H9 (cell line): ENCODE measurements around the gene LZTS3. TPM values are rescaled to one million over a fixed set of nuclear protein-coding genes. Genes with fewer than 3 reads are reported as not detected.

Experiments
- DNase-seq: peaks from one replicate; pipeline ENCODE4 v3.0.0-alpha.2; 2017
- H2AFZ ChIP-seq: one replicate; pipeline ENCODE4 v1.6.1; 2013; ENCODE audit warnings: mild to moderate bottlenecking, low read length, control low read depth, moderate library complexity
- H2AK5ac ChIP-seq: 2 replicates; pipeline ENCODE4 v1.6.1; 2013; ENCODE audit warnings: low read length, control low read depth, mixed read lengths; ENCODE audit not compliant: insufficient read length
- H2BK120ac ChIP-seq: one replicate; pipeline ENCODE4 v1.6.1; 2013; ENCODE audit warnings: low read depth, mild to moderate bottlenecking, low read length, control low read depth, inconsistent platforms; ENCODE audit not compliant: poor library complexity, severe bottlenecking
- H2BK12ac ChIP-seq: 2 replicates; pipeline ENCODE4 v1.6.1; 2013; ENCODE audit warnings: low read length, control low read depth, mixed read lengths, low read depth; ENCODE audit not compliant: insufficient read length
- H2BK15ac ChIP-seq: 2 replicates; pipeline ENCODE4 v1.6.1; 2013; ENCODE audit warnings: low read depth, low read length, control low read depth
- H2BK20ac ChIP-seq: one replicate; pipeline ENCODE4 v1.6.1; 2013; ENCODE audit warnings: low read depth, mild to moderate bottlenecking, low read length, control low read depth, inconsistent platforms; ENCODE audit not compliant: poor library complexity, severe bottlenecking
- H2BK5ac ChIP-seq: 2 replicates; pipeline ENCODE4 v1.6.1; 2013; ENCODE audit warnings: low read length, control low read depth, mixed read lengths; ENCODE audit not compliant: insufficient read length
- H3K14ac ChIP-seq: 2 replicates; pipeline ENCODE4 v1.6.1; 2013; ENCODE audit warnings: low read length, control low read depth; ENCODE audit not compliant: insufficient read depth
- H3K18ac ChIP-seq: 2 replicates; pipeline ENCODE4 v1.6.1; 2013; ENCODE audit warnings: low read depth, mild to moderate bottlenecking, mixed read lengths, low read length, control low read depth; ENCODE audit not compliant: insufficient read length
- H3K23ac ChIP-seq: 2 replicates; pipeline ENCODE4 v1.6.1; 2013; ENCODE audit warnings: low read length, control low read depth, mixed read lengths, low read depth; ENCODE audit not compliant: insufficient read length
- H3K23me2 ChIP-seq: 2 replicates; pipeline ENCODE4 v1.6.1; 2013; ENCODE audit warnings: low read depth, mild to moderate bottlenecking, mixed read lengths, low read length, control low read depth; ENCODE audit not compliant: insufficient read length, poor library complexity, severe bottlenecking
- H3K27ac ChIP-seq: 2 replicates; pipeline ENCODE4 v1.5.1; 2013; ENCODE audit warnings: low read length, control low read depth, mixed read lengths, low read depth; ENCODE audit not compliant: insufficient read length
- H3K27me3 ChIP-seq: 2 replicates; pipeline ENCODE4 v1.6.1; 2013; ENCODE audit warnings: low read length, control low read depth, inconsistent platforms; ENCODE audit not compliant: insufficient read depth
- H3K4ac ChIP-seq: 2 replicates; pipeline ENCODE4 v1.6.1; 2013; ENCODE audit warnings: low read depth, mild to moderate bottlenecking, control low read depth, inconsistent platforms, low read length, moderate library complexity
- H3K4me1 ChIP-seq: 2 replicates; pipeline ENCODE4 v1.6.1; 2013; ENCODE audit warnings: low read length, control low read depth, inconsistent platforms; ENCODE audit not compliant: insufficient read depth
- H3K4me2 ChIP-seq: 2 replicates; pipeline ENCODE4 v1.6.1; 2013; ENCODE audit warnings: low read length, control low read depth, mixed read lengths; ENCODE audit not compliant: insufficient read length, insufficient read depth
- H3K56ac ChIP-seq: 2 replicates; pipeline ENCODE4 v1.6.1; 2013; ENCODE audit warnings: low read depth, mild to moderate bottlenecking, mixed read lengths, low read length, control low read depth; ENCODE audit not compliant: insufficient read length
- H3K79me1 ChIP-seq: 2 replicates; pipeline ENCODE4 v1.6.1; 2013; ENCODE audit warnings: low read depth, mild to moderate bottlenecking, moderate library complexity, low read length, control low read depth, inconsistent platforms; ENCODE audit not compliant: insufficient read depth, poor library complexity, severe bottlenecking
- H3K79me2 ChIP-seq: 2 replicates; pipeline ENCODE4 v1.6.1; 2013; ENCODE audit warnings: low read length, control low read depth, inconsistent platforms; ENCODE audit not compliant: insufficient read depth
- H3K9ac ChIP-seq: 2 replicates; pipeline ENCODE4 v1.6.1; 2013; ENCODE audit warnings: low read length, control low read depth, mixed read lengths; ENCODE audit not compliant: insufficient read length; ENCODE audit errors: extremely low read depth
- H3K9me3 ChIP-seq: one replicate; pipeline ENCODE4 v1.6.1; 2013; ENCODE audit warnings: low read depth, low read length, inconsistent platforms; ENCODE audit not compliant: control insufficient read depth
- H3T11ph ChIP-seq: one replicate; pipeline ENCODE4 v1.6.1; 2013; ENCODE audit warnings: mild to moderate bottlenecking, low read length, control low read depth, inconsistent platforms
- H4K20me1 ChIP-seq: one replicate; pipeline ENCODE4 v1.6.1; 2013; ENCODE audit not compliant: control insufficient read depth, insufficient read length, insufficient read depth
- H4K5ac ChIP-seq: 2 replicates; pipeline ENCODE4 v1.6.1; 2013; ENCODE audit warnings: low read depth, mild to moderate bottlenecking, mixed read lengths, low read length, control low read depth; ENCODE audit not compliant: insufficient read length
- H4K8ac ChIP-seq: replicated peaks from 2 replicates; pipeline ENCODE4 v1.6.1; 2013; ENCODE audit warnings: low read length, control low read depth, mixed read lengths, low read depth; ENCODE audit not compliant: insufficient read length
- H4K91ac ChIP-seq: 2 replicates; pipeline ENCODE4 v1.6.1; 2013; ENCODE audit warnings: low read depth, mild to moderate bottlenecking, moderate library complexity, mixed read lengths, low read length, control low read depth; ENCODE audit not compliant: insufficient read length
- H3K27ac Mint-ChIP-seq, 3 experiments: 2 replicates in 2 of 3; 3 replicates in 1 of 3; pipeline ENCODE4 v1.8.0; 2020 to 2021; ENCODE audit warnings: mixed read lengths in 3 of 3, mild to moderate bottlenecking in 1 of 3, moderate library complexity in 1 of 3
- H3K27me3 Mint-ChIP-seq: 2 replicates; pipeline ENCODE4 v1.8.0; 2021; ENCODE audit warnings: low read depth, mild to moderate bottlenecking, moderate library complexity, mixed read lengths
- H3K36me3 Mint-ChIP-seq, 3 experiments: 2 replicates in 2 of 3; 3 replicates in 1 of 3; pipeline ENCODE4 v1.8.0; 2020 to 2021; ENCODE audit warnings: low read depth in 3 of 3, mixed read lengths in 3 of 3; ENCODE audit not compliant: insufficient read depth in 1 of 3
- H3K4me1 Mint-ChIP-seq, 2 experiments: 2 replicates each; pipeline ENCODE4 v1.8.0; 2020; ENCODE audit warnings: mixed read lengths in 2 of 2
- H3K4me3 Mint-ChIP-seq, 2 experiments: 2 replicates in 1 of 2; 3 replicates in 1 of 2; pipeline ENCODE4 v1.8.0; 2020 to 2021; ENCODE audit warnings: mild to moderate bottlenecking in 2 of 2, mixed read lengths in 2 of 2, moderate library complexity in 1 of 2
- H3K9me3 Mint-ChIP-seq, 2 experiments: 2 replicates in 1 of 2; 3 replicates in 1 of 2; pipeline ENCODE4 v1.8.0; 2020; ENCODE audit warnings: mild to moderate bottlenecking in 2 of 2, mixed read lengths in 2 of 2, moderate library complexity in 1 of 2
- WGBS: extraction: QIAGEN DNeasy Blood & Tissue Kit; methylation state at CpG from one replicate; pipeline ENCODE4 v1.1.7; 2013; ENCODE audit warnings: missing lambda C conversion rate, low lambda C conversion rate, mixed read lengths; ENCODE audit not compliant: insufficient read length; ENCODE audit errors: extremely low coverage; 5-methylcytosine and 5-hydroxymethylcytosine counted together
- total RNA-seq: library from RNA; stranded (reverse); gene quantifications from 2 replicates; pipeline ENCODE4 v1.2.1, GENCODE V29; 2021
- TF ChIP-seq, protein P1 (sequence below): fragments of 200-600 bp; sonication (generic); conservative IDR thresholded peaks from 3 replicates; pipeline ENCODE4 v1.8.0; 2021; ENCODE audit warnings: antibody characterized with exemption, mild to moderate bottlenecking

LZTS3 gene
- total RNA-seq, 1 experiment from 2014 or later, result 20.8 TPM

DNA sequence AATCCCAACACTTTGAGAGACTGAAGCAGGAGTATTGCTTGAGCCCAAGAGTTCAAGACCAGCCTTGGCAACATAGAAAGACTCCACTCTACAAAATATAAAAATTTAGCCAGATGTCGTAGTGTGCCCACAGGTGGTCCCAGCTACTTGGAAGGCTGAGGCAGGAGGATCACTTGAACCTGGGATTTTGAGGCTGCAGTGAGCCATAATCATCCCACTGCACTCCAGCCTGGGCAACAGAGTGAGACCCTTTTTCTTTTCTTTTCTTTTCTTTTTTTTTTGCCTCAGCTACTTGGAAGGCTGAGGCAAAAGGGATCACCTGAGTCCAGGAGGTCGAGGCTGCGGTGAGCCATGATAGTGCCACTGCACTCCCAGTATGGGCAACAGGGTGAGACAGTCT is 31.6 kb downstream of the LZTS3 start:
- H3K4me1 ChIP-seq, result no peaks in the 10 kb centered on the region
- H3K14ac ChIP-seq, result no peak overlapping the region
- H2BK12ac ChIP-seq, result no peak overlapping the region
- no peaks in the 10 kb centered on the region for H3K27me3 ChIP-seq
- Mint-ChIP-seq H3K4me3 (no peak overlapping the region), H3K4me1 (no peaks in the 10 kb centered on the region), H3K27me3 (no peaks in the 10 kb centered on the region), H3K9me3 (peaks cover 3 to 5% of the 10 kb centered on the region in 2 experiments; a peak in 3 of 5 replicates), H3K36me3 (peaks cover 5 to 13% (median 11%) of the 10 kb centered on the region in 3 experiments; a peak in 6 of 7 replicates), H3K27ac (no peak overlapping the region)
- WGBS, result no CpG with 5 or more reads among the region's 3 CpGs
- H2AFZ ChIP-seq, result no peak overlapping the region
- H4K20me1 ChIP-seq, result no peaks in the 10 kb centered on the region
- H3K4ac ChIP-seq, result no peak overlapping the region
- no peak overlapping the region for H3K9ac ChIP-seq
- H3K4me2 ChIP-seq, result no peak overlapping the region
- H2AK5ac ChIP-seq, result no peak overlapping the region
- DNase-seq, result no peak
- no peak overlapping the region for H4K91ac ChIP-seq
- H2BK5ac ChIP-seq, result no peak overlapping the region
- no peaks in the 10 kb centered on the region for H3K9me3 ChIP-seq
- no peak overlapping the region for H3K27ac ChIP-seq
- H4K5ac ChIP-seq, result no peak overlapping the region
- H3K23ac ChIP-seq, result no peak overlapping the region
- TF ChIP-seq, protein P1, sequence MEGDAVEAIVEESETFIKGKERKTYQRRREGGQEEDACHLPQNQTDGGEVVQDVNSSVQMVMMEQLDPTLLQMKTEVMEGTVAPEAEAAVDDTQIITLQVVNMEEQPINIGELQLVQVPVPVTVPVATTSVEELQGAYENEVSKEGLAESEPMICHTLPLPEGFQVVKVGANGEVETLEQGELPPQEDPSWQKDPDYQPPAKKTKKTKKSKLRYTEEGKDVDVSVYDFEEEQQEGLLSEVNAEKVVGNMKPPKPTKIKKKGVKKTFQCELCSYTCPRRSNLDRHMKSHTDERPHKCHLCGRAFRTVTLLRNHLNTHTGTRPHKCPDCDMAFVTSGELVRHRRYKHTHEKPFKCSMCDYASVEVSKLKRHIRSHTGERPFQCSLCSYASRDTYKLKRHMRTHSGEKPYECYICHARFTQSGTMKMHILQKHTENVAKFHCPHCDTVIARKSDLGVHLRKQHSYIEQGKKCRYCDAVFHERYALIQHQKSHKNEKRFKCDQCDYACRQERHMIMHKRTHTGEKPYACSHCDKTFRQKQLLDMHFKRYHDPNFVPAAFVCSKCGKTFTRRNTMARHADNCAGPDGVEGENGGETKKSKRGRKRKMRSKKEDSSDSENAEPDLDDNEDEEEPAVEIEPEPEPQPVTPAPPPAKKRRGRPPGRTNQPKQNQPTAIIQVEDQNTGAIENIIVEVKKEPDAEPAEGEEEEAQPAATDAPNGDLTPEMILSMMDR, result no peak
- H3K56ac ChIP-seq, result no peak overlapping the region
- no peak overlapping the region for H2BK120ac ChIP-seq
- H2BK15ac ChIP-seq, result no peak overlapping the region
- H3T11ph ChIP-seq, result no peak overlapping the region
- no peak overlapping the region for H3K18ac ChIP-seq
- peaks cover 3% of the 10 kb centered on the region; the same call in 1 of the 2 replicates for H3K79me2 ChIP-seq
- H2BK20ac ChIP-seq, result no peak overlapping the region
- no peak overlapping the region for H4K8ac ChIP-seq
- H3K79me1 ChIP-seq, result peaks cover 3% of the 10 kb centered on the region
- no peaks in the 10 kb centered on the region for H3K23me2 ChIP-seq
